Measurements from ENCODE around the gene GPX4. TPM values are rescaled to one million over a fixed set of nuclear protein-coding genes. Genes with fewer than 3 reads are reported as not detected.

GPX4 gene
- total and polyA plus RNA-seq, 2 donors (not counting 3 experiments of a cell fraction or from before 2014, with no cell fraction given) = 469 to 1,136 TPM

DNA sequence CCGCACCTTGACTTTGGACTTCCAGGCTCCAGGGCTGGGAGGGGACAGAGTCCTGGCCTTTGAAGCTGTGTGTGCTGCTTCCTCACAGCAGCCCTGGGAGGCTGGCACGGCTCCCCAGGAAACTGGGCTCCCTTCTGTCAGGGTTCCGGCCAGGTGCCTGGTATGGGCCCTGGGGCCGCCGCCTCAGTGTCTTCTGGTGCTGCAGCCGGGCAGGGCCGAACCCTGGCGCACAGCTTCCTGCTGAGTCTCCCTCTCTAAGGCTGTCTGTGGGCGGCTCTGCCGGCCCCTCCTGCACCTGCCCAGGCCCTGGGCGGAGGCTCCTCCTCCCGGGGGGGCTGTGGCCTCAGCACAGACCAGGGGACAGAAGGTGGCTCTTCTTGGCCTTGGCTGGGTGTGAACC is 32.4 kb downstream of the GPX4 start:
- CTCF ChIA-PET = no interaction called here
- no TSS peak for BruUV-seq (replicated peaks)
- no peak for DNase-seq (ENCODE audit: low read depth, low spot score)

More for the DNA sequence above, 32.4 kb downstream of the GPX4 start:
- no peaks in the 10 kb centered on the region for H4K20me1 ChIP-seq (replicated peaks; ENCODE audit: control insufficient read depth, extremely low read depth, insufficient read depth, low read length)
- no peaks in the 10 kb centered on the region for H3K9me1 ChIP-seq (replicated peaks; ENCODE audit: control insufficient read depth, extremely low read depth, insufficient read depth, low read length)
- H3K36me3 ChIP-seq (ENCODE audit: control insufficient read depth in 2 of 2, extremely low read depth in 1 of 2, insufficient read depth in 2 of 2, low read length in 2 of 2) = no peaks in the 10 kb centered on the region
- POLR2A ChIA-PET = no interaction called here
- H3K4me1 ChIP-seq (ENCODE audit: control insufficient read depth, extremely low read depth, insufficient read depth, low read length) = peaks cover 11% of the 10 kb centered on the region
- intact Hi-C loops (cut with micrococcal nuclease) = no loop called here
- dilution Hi-C loops (cut with MboI; ENCODE audit: extremely low pct_ligation_motif_present, low sequenced_read_pairs) = no loop called here
- H3K4me3 ChIP-seq (replicated peaks in 1 of 3; ENCODE audit: insufficient read depth in 1 of 3, low read depth in 1 of 3, low read length in 3 of 3) = no peak overlapping the region
- no peak overlapping the region for H2AFZ ChIP-seq (ENCODE audit: low read depth, low read length)
- no peak for FAIRE-seq
- peaks cover 14% of the 10 kb centered on the region for H3K79me2 ChIP-seq (ENCODE audit: control insufficient read depth, insufficient read depth, low read length)
- no peak overlapping the region for H3K4me2 ChIP-seq (ENCODE audit: insufficient read depth, low read length)
- H3K9me3 ChIP-seq (replicated peaks; ENCODE audit: control insufficient read depth, insufficient read depth, low read length) = no peaks in the 10 kb centered on the region
- no peak overlapping the region for H3K27ac ChIP-seq (ENCODE audit: insufficient read depth, low read depth, low read length)
- H3K9ac ChIP-seq (replicated peaks; ENCODE audit: extremely low read depth, insufficient read depth, low read length) = no peak overlapping the region
- no peak for TF ChIP-seq GATA2 (IDR thresholded peaks at IDR 0.05; ENCODE audit: insufficient read depth, insufficient read length, low read depth, low read length)
- no peak for TF ChIP-seq POLR2AphosphoS5 (IDR thresholded peaks at IDR 0.05; ENCODE audit: insufficient read depth, low read depth, low read length)
- TF ChIP-seq JUN (IDR thresholded peaks at IDR 0.05; ENCODE audit: borderline replicate concordance, insufficient read depth, insufficient read length, low read depth) = no peak
- no peak for TF ChIP-seq MYC (IDR thresholded peaks at IDR 0.05; ENCODE audit: low read depth, low read length)
- no peak for TF ChIP-seq FOS (IDR thresholded peaks at IDR 0.05; ENCODE audit: borderline replicate concordance, insufficient read depth, low read length)
- TF ChIP-seq, protein P1, sequence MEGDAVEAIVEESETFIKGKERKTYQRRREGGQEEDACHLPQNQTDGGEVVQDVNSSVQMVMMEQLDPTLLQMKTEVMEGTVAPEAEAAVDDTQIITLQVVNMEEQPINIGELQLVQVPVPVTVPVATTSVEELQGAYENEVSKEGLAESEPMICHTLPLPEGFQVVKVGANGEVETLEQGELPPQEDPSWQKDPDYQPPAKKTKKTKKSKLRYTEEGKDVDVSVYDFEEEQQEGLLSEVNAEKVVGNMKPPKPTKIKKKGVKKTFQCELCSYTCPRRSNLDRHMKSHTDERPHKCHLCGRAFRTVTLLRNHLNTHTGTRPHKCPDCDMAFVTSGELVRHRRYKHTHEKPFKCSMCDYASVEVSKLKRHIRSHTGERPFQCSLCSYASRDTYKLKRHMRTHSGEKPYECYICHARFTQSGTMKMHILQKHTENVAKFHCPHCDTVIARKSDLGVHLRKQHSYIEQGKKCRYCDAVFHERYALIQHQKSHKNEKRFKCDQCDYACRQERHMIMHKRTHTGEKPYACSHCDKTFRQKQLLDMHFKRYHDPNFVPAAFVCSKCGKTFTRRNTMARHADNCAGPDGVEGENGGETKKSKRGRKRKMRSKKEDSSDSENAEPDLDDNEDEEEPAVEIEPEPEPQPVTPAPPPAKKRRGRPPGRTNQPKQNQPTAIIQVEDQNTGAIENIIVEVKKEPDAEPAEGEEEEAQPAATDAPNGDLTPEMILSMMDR (IDR thresholded peaks at IDR 0.05; ENCODE audit: extremely low read depth in 1 of 2, insufficient read depth in 1 of 2, low read depth in 1 of 2, low read length in 2 of 2) = no peak
- TF ChIP-seq, protein P2, sequence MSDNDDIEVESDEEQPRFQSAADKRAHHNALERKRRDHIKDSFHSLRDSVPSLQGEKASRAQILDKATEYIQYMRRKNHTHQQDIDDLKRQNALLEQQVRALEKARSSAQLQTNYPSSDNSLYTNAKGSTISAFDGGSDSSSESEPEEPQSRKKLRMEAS (IDR thresholded peaks at IDR 0.05; ENCODE audit: insufficient read depth, insufficient read length) = no peak
- TF ChIP-seq POLR2A (IDR thresholded peaks at IDR 0.05; ENCODE audit: low read depth, low read length) = no peak
- no peak for TF ChIP-seq EZH2 (IDR thresholded peaks at IDR 0.05; ENCODE audit: borderline replicate concordance, low read depth, low read length, severe bottlenecking)
- no peaks in the 10 kb centered on the region for H3K27me3 ChIP-seq (ENCODE audit: control insufficient read depth in 2 of 2, insufficient read depth in 2 of 2, low read length in 2 of 2)

All from endothelial cell of umbilical vein (primary cell).